Smooth muscle cell (in vitro differentiated cells): ENCODE results near the gene KIF5B. TPM values are rescaled to one million over a fixed set of nuclear protein-coding genes. Genes with fewer than 3 reads are reported as not detected.
"Not testable (repeated sequence)": the region's sequence is repeated elsewhere in the genome, so short reads cannot be mapped to it uniquely, and the experiment has no call there.

ENCODE experiments used
- DNase-seq: peaks from one replicate; lab custom pipeline; 2025; ENCODE audit not compliant: unreplicated experiment; lab: John Stamatoyannopoulos, UW
- H2AFZ ChIP-seq: fragments of 200-600 bp; sonication (generic); 2 replicates; pipeline ENCODE4 v1.6.0; 2016; ENCODE audit warnings: antibody characterized with exemption, low read depth, mild to moderate bottlenecking
- H3F3A ChIP-seq: fragments of 200-600 bp; sonication (generic); 2 replicates; pipeline ENCODE4 v1.6.0; 2017; ENCODE audit warnings: antibody characterized with exemption, low read depth
- H3K27ac ChIP-seq: fragments of 200-600 bp; sonication (generic); 2 replicates; pipeline ENCODE4 v1.5.1; 2016; ENCODE audit warnings: low read depth, mild to moderate bottlenecking
- H3K27me3 ChIP-seq: fragments of 200-600 bp; sonication (generic); 2 replicates; pipeline ENCODE4 v1.6.1; 2016; ENCODE audit warnings: low read depth, mild to moderate bottlenecking
- H3K36me3 ChIP-seq: fragments of 200-600 bp; sonication (generic); 2 replicates; pipeline ENCODE4 v1.5.1; 2016; ENCODE audit warnings: low read depth
- H3K4me1 ChIP-seq: fragments of 200-600 bp; sonication (generic); 2 replicates; pipeline ENCODE4 v1.5.1; 2016; ENCODE audit warnings: low read depth
- H3K4me2 ChIP-seq: fragments of 200-600 bp; sonication (generic); 2 replicates; pipeline ENCODE4 v1.6.0; 2016; ENCODE audit warnings: mild to moderate bottlenecking
- H3K4me3 ChIP-seq: fragments of 200-600 bp; sonication (generic); 2 replicates; pipeline ENCODE4 v1.5.1; 2016; ENCODE audit warnings: mild to moderate bottlenecking
- H3K79me2 ChIP-seq: fragments of 200-600 bp; sonication (generic); 2 replicates; pipeline ENCODE4 v1.6.0; 2016; ENCODE audit warnings: low read depth, mild to moderate bottlenecking
- H3K9ac ChIP-seq: fragments of 200-600 bp; sonication (generic); 2 replicates; pipeline ENCODE4 v1.6.0; 2016; ENCODE audit warnings: low read depth
- H3K9me3 ChIP-seq: fragments of 200-600 bp; sonication (generic); replicated peaks from 2 replicates; pipeline ENCODE4 v1.5.1; 2016; ENCODE audit warnings: low read depth
- H4K20me1 ChIP-seq: fragments of 200-600 bp; sonication (generic); 2 replicates; pipeline ENCODE4 v1.6.0; 2016; ENCODE audit warnings: low read depth
- WGBS: methylation state at CpG from one replicate; pipeline ENCODE4 v1.1.7; 2016; ENCODE audit warnings: low lambda C conversion rate; 5-methylcytosine and 5-hydroxymethylcytosine counted together
- polyA plus RNA-seq: library from polyadenylated mRNA; unstranded; fragments of >200 nt; fragmentation: Nextera tagmentation; extraction: Ambion mirVana; gene quantifications from 2 replicates; pipeline ENCODE4 v1.2.1, GENCODE V29; 2016
- total RNA-seq: library from RNA; depleted of rRNA; stranded (reverse); fragments of >200 nt; gene quantifications from 2 replicates; pipeline ENCODE4 v1.2.3, GENCODE V29; 2014
- TF ChIP-seq, protein P1 (sequence below): fragments of 200-600 bp; sonication (generic); IDR thresholded peaks from 2 replicates; pipeline ENCODE4 v1.5.1; 2017; ENCODE audit warnings: borderline replicate concordance, mild to moderate bottlenecking, antibody characterized with exemption; ENCODE audit not compliant: insufficient read depth, poor library complexity, severe bottlenecking

The KIF5B gene
- total and polyA plus RNA-seq, 2 experiments from 2014 or later, result 74.2 to 164 TPM

DNA sequence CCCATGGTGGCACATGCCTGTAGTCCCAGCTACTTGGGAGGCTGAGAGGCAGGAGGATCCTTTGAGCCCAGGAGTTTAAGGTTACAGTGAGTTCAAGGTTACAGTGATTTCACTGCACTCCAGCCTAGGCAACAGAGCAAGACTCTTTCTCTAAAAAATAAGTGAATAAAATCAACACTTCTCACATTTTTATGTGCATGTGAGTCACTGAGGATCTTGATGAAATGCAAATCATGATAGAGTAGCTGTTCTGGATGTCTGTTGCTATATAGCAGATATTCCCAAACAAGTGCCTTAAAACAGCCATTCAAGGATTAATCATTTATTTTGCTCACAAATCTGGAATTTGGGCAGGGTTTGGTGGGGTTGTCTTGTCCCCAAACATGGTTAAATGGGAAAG lies 65.3 kb downstream of the KIF5B start:
- Histone ChIP-seq H3F3A (no peaks in the 10 kb centered on the region), H3K4me2 (no peak overlapping the region), H3K4me3 (no peak overlapping the region), H3K27me3 (no peaks in the 10 kb centered on the region), H3K9me3 (no peaks in the 10 kb centered on the region), H3K9ac (no peak overlapping the region), H4K20me1 (no peaks in the 10 kb centered on the region), H3K79me2 (no peaks in the 10 kb centered on the region), H3K4me1 (no peaks in the 10 kb centered on the region), H3K27ac (no peak overlapping the region), H3K36me3 (no peaks in the 10 kb centered on the region), H2AFZ (no peak overlapping the region)
- DNase-seq, result no peak
- TF ChIP-seq, protein P1, sequence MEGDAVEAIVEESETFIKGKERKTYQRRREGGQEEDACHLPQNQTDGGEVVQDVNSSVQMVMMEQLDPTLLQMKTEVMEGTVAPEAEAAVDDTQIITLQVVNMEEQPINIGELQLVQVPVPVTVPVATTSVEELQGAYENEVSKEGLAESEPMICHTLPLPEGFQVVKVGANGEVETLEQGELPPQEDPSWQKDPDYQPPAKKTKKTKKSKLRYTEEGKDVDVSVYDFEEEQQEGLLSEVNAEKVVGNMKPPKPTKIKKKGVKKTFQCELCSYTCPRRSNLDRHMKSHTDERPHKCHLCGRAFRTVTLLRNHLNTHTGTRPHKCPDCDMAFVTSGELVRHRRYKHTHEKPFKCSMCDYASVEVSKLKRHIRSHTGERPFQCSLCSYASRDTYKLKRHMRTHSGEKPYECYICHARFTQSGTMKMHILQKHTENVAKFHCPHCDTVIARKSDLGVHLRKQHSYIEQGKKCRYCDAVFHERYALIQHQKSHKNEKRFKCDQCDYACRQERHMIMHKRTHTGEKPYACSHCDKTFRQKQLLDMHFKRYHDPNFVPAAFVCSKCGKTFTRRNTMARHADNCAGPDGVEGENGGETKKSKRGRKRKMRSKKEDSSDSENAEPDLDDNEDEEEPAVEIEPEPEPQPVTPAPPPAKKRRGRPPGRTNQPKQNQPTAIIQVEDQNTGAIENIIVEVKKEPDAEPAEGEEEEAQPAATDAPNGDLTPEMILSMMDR, result no peak

DNA sequence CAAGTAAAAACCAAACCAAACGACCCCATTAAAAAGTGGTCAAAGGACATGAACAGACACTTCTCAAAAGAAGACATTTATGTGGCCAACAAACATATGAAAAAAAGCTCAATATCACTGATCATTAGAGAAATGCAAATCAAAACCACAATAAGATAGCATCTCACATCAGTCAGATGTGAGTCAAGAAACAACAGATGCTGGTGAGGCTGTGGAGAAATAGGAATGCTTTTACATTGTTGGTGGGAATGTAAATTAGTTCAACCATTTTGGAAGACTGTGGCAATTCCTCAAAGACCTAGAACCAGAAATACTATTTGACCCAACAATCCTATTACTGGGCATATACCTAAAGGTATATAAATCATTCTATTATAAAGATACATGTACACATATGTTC lies 68.4 kb downstream of the KIF5B start:
- H3K27ac ChIP-seq, H3K79me2 ChIP-seq, H2AFZ ChIP-seq, H3K4me1 ChIP-seq, H3F3A ChIP-seq, DNase-seq, H3K4me3 ChIP-seq, H4K20me1 ChIP-seq, H3K36me3 ChIP-seq, H3K27me3 ChIP-seq, H3K9ac ChIP-seq, H3K9me3 ChIP-seq, H3K4me2 ChIP-seq: not testable (repeated sequence)
- 93% methylated on average over 1 of the region's 1 CpG for WGBS

DNA sequence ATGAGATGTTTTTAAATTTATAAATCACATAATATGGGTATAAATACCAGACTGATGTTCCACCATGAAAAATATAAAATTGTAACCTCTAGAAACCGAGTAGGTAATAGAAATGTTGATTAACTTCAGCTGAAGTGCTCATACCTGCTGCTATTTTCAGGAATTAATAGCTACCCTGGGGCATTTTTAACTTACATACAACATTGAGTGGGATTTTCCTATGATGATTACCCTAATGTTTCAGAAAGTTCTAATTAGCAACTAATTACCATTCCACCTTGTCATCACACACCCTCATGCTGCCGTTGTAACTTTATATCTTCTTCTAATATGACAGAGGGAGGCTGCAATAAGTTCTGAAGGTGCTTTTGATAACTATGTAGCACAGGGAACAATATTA lies 74.1 kb downstream of the KIF5B start:
- no peaks in the 10 kb centered on the region for H3F3A ChIP-seq

DNA sequence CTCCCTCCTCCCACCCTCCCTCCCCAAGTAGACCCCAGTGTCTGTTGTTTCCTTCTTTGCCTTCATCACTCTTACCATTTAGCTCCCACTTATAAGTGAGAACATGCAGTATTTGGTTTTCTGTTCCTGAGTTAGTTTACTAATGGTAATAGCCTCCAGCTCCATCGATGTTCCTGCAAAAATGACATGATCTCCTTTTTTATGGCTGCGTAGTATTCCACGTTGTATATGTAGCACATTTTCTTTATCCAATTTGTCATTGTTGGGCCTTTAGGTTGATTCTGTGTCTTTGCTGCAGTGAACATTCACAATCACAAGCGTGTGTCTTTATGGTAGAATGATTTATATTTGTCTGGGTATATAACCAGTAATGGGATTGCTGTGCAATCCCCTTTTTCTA lies 75.8 kb downstream of the KIF5B start:
- H4K20me1 ChIP-seq, result no peaks in the 10 kb centered on the region
- WGBS, result 95% methylated on average over 4 of the region's 4 CpGs
- H3K27ac ChIP-seq, result no peak overlapping the region
- no peaks in the 10 kb centered on the region for H3F3A ChIP-seq
- H3K36me3 ChIP-seq, result no peaks in the 10 kb centered on the region
- H2AFZ ChIP-seq, result no peak overlapping the region
- no peak overlapping the region for H3K4me3 ChIP-seq
- TF ChIP-seq, protein P1, result no peak
- H3K79me2 ChIP-seq, result no peaks in the 10 kb centered on the region
- no peaks in the 10 kb centered on the region for H3K27me3 ChIP-seq
- peaks cover 3% of the 10 kb centered on the region for H3K4me1 ChIP-seq
- H3K9me3 ChIP-seq, result no peaks in the 10 kb centered on the region
- no peak overlapping the region for H3K9ac ChIP-seq
- no peak overlapping the region for H3K4me2 ChIP-seq
- DNase-seq, result no peak

More for the DNA sequence above, 74.1 kb downstream of the KIF5B start:
- Histone ChIP-seq H3K4me2 (no peak overlapping the region), H3K79me2 (no peaks in the 10 kb centered on the region), H3K27ac (no peak overlapping the region), H3K9me3 (no peaks in the 10 kb centered on the region), H3K36me3 (no peaks in the 10 kb centered on the region), H2AFZ (no peak overlapping the region), H3K27me3 (no peaks in the 10 kb centered on the region), H3K9ac (no peak overlapping the region), H4K20me1 (no peaks in the 10 kb centered on the region), H3K4me1 (no peaks in the 10 kb centered on the region), H3K4me3 (no peak overlapping the region)
- WGBS, result 83% methylated on average over 2 of the region's 2 CpGs
- DNase-seq, result no peak
- TF ChIP-seq, protein P1, result no peak

DNA sequence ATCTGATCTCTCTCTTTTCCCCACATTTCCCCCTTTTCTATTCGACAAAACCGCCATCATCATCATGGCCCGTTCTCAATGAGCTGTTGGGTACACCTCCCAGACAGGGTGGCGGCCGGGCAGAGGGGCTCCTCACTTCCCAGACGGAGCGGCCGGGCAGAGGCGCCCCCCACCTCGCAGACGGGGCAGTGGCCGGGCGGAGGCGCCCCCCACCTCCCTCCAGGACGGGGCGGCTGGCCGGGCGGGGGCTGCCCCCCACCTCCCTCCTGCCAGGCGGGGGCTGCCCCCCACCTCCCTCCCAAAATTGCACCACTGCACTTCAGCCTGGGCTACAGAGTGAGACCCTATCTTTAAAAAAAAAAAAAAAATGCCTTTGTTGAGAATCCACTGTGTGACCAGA lies 77.2 kb downstream of the KIF5B start:
- peaks cover 11% of the 10 kb centered on the region for H3K4me1 ChIP-seq
- H3K4me2 ChIP-seq, H4K20me1 ChIP-seq, H3K4me3 ChIP-seq, H3K9ac ChIP-seq, H3K79me2 ChIP-seq, H3K27ac ChIP-seq, H3K36me3 ChIP-seq, H3F3A ChIP-seq, H3K27me3 ChIP-seq, H2AFZ ChIP-seq, H3K9me3 ChIP-seq, DNase-seq: not testable (repeated sequence)
- WGBS, result 90% methylated on average over 4 of the region's 19 CpGs
